Endothelial cell of umbilical vein (primary cell): Measurements from ENCODE around the gene PLCD1. TPM values are rescaled to one million over a fixed set of nuclear protein-coding genes. Genes with fewer than 3 reads are reported as not detected.

ENCODE experiments used
- BruUV-seq: library from RNA; stranded (reverse); fragments of 400-500 nt; replicated peaks from 2 replicates; lab custom pipeline; 2021; lab: Mats Ljungman, UMichigan
- CTCF ChIA-PET: fragments of 300-600, 350-600 bp; sonication (Branson Sonifier 250); formaldehyde crosslinking; loops from one replicate; lab custom pipeline; 2021; ENCODE audit warnings: antibody characterized with exemption, inconsistent platforms; lab: Charles Lee
- POLR2A ChIA-PET: fragments of 300-600, 350-600 bp; sonication (Branson Sonifier 250); formaldehyde crosslinking; loops from one replicate; lab custom pipeline; 2021; ENCODE audit warnings: antibody characterized with exemption, inconsistent platforms; lab: Charles Lee
- DNase-seq: peaks from one replicate; pipeline ENCODE4 v3.0.0-alpha.2; 2011; ENCODE audit warnings: low read depth, low spot score
- FAIRE-seq: peaks from 2 replicates; lab custom pipeline; 2011; peaks lifted over from hg19 to GRCh38; lab: Jason Lieb, UNC
- H2AFZ ChIP-seq: 2 replicates; pipeline ENCODE4 v1.6.0; 2012; ENCODE audit warnings: low read depth, low read length, control low read depth, inconsistent platforms
- H3K27ac ChIP-seq: 2 replicates; pipeline ENCODE4 v1.5.1; 2011; ENCODE audit warnings: low read depth, mild to moderate bottlenecking, control low read depth, low read length, moderate library complexity; ENCODE audit not compliant: insufficient read depth
- H3K27me3 ChIP-seq, 2 experiments: 2 replicates each; pipeline versions ENCODE4 v1.6.0 to v1.6.1; 2011; ENCODE audit warnings: low read length in 2 of 2, mixed read lengths in 1 of 2; ENCODE audit not compliant: control insufficient read depth in 2 of 2, insufficient read depth in 2 of 2
- H3K36me3 ChIP-seq, 2 experiments: 2 replicates in 1 of 2; 3 replicates in 1 of 2; pipeline ENCODE4 v1.5.1; 2011; ENCODE audit warnings: low read length in 2 of 2, mild to moderate bottlenecking in 1 of 2, moderate library complexity in 1 of 2; ENCODE audit not compliant: control insufficient read depth in 2 of 2, insufficient read depth in 2 of 2; ENCODE audit errors: extremely low read depth in 1 of 2
- H3K4me1 ChIP-seq: 3 replicates; pipeline ENCODE4 v1.5.1; 2011; ENCODE audit warnings: mild to moderate bottlenecking, low read length; ENCODE audit not compliant: control insufficient read depth, insufficient read depth; ENCODE audit errors: extremely low read depth
- H3K4me2 ChIP-seq: 2 replicates; pipeline ENCODE4 v1.6.1; 2011; ENCODE audit warnings: low read length, control low read depth, mixed read lengths; ENCODE audit not compliant: insufficient read depth
- H3K4me3 ChIP-seq, 3 experiments: fragments of 200-600 bp in 1 of 3; sonication (generic), shearing (Covaris generic) in 1 of 3; replicated peaks in 1 of 3; 2 replicates each; pipeline ENCODE4 v1.5.1; 2011 to 2016; ENCODE audit warnings: control low read depth in 3 of 3, low read length in 3 of 3, mild to moderate bottlenecking in 2 of 3, inconsistent platforms in 1 of 3, low read depth in 1 of 3, moderate library complexity in 1 of 3; ENCODE audit not compliant: insufficient read depth in 1 of 3
- H3K79me2 ChIP-seq: 2 replicates; pipeline ENCODE4 v1.6.0; 2012; ENCODE audit warnings: low read length, inconsistent platforms; ENCODE audit not compliant: control insufficient read depth, insufficient read depth
- H3K9ac ChIP-seq: replicated peaks from 2 replicates; pipeline ENCODE3; 2011; ENCODE audit warnings: low read length, control low read depth; ENCODE audit not compliant: insufficient read depth; ENCODE audit errors: extremely low read depth
- H3K9me1 ChIP-seq: replicated peaks from 3 replicates; pipeline ENCODE4 v1.6.0; 2011; ENCODE audit warnings: mild to moderate bottlenecking, low read length; ENCODE audit not compliant: control insufficient read depth, insufficient read depth; ENCODE audit errors: extremely low read depth
- H3K9me3 ChIP-seq: replicated peaks from 2 replicates; pipeline ENCODE4 v1.5.1; 2012; ENCODE audit warnings: low read length, inconsistent platforms; ENCODE audit not compliant: control insufficient read depth, insufficient read depth
- H4K20me1 ChIP-seq: replicated peaks from 2 replicates; pipeline ENCODE3; 2011; ENCODE audit warnings: mild to moderate bottlenecking, low read length; ENCODE audit not compliant: control insufficient read depth, insufficient read depth; ENCODE audit errors: extremely low read depth
- EZH2 ChIP-seq: IDR thresholded peaks from 2 replicates; pipeline ENCODE4 v1.6.1; 2012; ENCODE audit warnings: borderline replicate concordance, low read depth, mild to moderate bottlenecking, moderate library complexity, low read length, inconsistent platforms; ENCODE audit not compliant: severe bottlenecking
- FOS ChIP-seq: IDR thresholded peaks from 2 replicates; pipeline ENCODE4 v1.6.1; 2011; ENCODE audit warnings: mild to moderate bottlenecking, low read length, moderate library complexity, borderline replicate concordance; ENCODE audit not compliant: insufficient read depth
- JUN ChIP-seq: IDR thresholded peaks from 2 replicates; pipeline ENCODE4 v1.6.1; 2011; ENCODE audit warnings: borderline replicate concordance, low read depth; ENCODE audit not compliant: insufficient read length, insufficient read depth
- MYC ChIP-seq: IDR thresholded peaks from one replicate; pipeline ENCODE4 v1.6.1; 2011; ENCODE audit warnings: mild to moderate bottlenecking, low read depth, low read length
- POLR2A ChIP-seq: IDR thresholded peaks from 2 replicates; pipeline ENCODE4 v1.6.1; 2012; ENCODE audit warnings: low read depth, mild to moderate bottlenecking, control low read depth, low read length
- POLR2AphosphoS5 ChIP-seq: IDR thresholded peaks from 2 replicates; pipeline ENCODE4 v1.6.1; 2012; ENCODE audit warnings: low read depth, mild to moderate bottlenecking, control low read depth, low read length, moderate library complexity; ENCODE audit not compliant: insufficient read depth
- dilution Hi-C: fragments of 300-500 bp; cut with MboI; formaldehyde crosslinking; loops from one replicate; pipeline ENCODE4 v1.15.0; 2019; ENCODE audit warnings: low sequenced_read_pairs; ENCODE audit not compliant: extremely low pct_ligation_motif_present
- intact Hi-C: fragments of 100-400 bp; cut with micrococcal nuclease; formaldehyde crosslinking; loops from one replicate; pipeline ENCODE4 v1.10.0; 2022
- polyA plus RNA-seq, 4 experiments: library from polyadenylated mRNA; depleted of rRNA in 3 of 4; stranded (reverse) in 3 of 4; unstranded in 1 of 4; fragments of >200 nt; gene quantifications; 2 replicates each; pipeline versions ENCODE4 v1.2.1 to v1.2.3, GENCODE V29; 2011 to 2012; ENCODE audit warnings: missing spikeins in 1 of 4
- total RNA-seq: library from RNA; stranded (reverse); gene quantifications from 2 replicates; pipeline ENCODE4 v1.2.3, GENCODE V29; 2021
- TF ChIP-seq, protein P1 (sequence below): IDR thresholded peaks from 2 replicates; pipeline ENCODE4 v1.6.1; 2011; ENCODE audit not compliant: insufficient read depth, insufficient read length
- TF ChIP-seq, protein P2 (sequence below), 2 donors: IDR thresholded peaks; 1 replicate in 1 of 2; 2 replicates in 1 of 2; pipeline ENCODE4 v1.5.1; 2011; ENCODE audit warnings: low read length in 2 of 2, mild to moderate bottlenecking in 2 of 2, moderate library complexity in 2 of 2, control low read depth in 1 of 2, inconsistent platforms in 1 of 2, low read depth in 1 of 2; ENCODE audit not compliant: insufficient read depth in 1 of 2; ENCODE audit errors: extremely low read depth in 1 of 2

Gene PLCD1
- total and polyA plus RNA-seq, 2 donors (not counting 3 experiments of a cell fraction or from before 2014, with no cell fraction given) = 12.6 to 15.3 TPM

DNA sequence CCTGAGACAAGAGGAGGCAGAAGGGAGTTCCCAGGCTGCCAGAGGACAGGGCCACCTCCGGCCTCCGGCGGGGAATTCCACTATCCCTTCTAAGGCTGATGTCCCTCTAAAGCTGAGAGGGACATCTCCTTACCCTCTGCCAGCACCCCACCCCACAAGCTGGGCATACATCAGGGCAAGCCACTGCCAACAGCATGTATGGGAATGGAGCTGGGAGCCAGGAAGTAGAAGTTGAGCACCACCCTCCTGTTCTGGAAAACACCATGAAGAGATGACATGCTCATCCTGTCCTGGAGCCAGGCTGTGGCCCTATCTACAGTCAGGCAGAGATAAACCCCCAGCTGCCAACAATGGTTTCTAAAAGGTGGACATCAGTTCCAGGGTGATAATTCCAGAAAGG lies 7.1 kb downstream of the PLCD1 start:
- Histone ChIP-seq H3K9ac (no peak overlapping the region), H3K27ac (no peak overlapping the region), H3K79me2 (no peaks in the 10 kb centered on the region), H4K20me1 (no peaks in the 10 kb centered on the region), H3K36me3 (peaks cover 0 to 2% of the 10 kb centered on the region in 2 experiments), H3K4me3 (no peak overlapping the region), H3K27me3 (no peaks in the 10 kb centered on the region), H3K9me3 (no peaks in the 10 kb centered on the region), H3K4me2 (no peak overlapping the region), H3K4me1 (peaks cover 10% of the 10 kb centered on the region), H2AFZ (no peak overlapping the region), H3K9me1 (no peaks in the 10 kb centered on the region)
- CTCF ChIA-PET = interaction anchor here (0.8 to 1.1 kb wide), 2 partner anchors 19 to 25 kb away, joined by 4 to 5 read pairs; no protein-coding TSS in a partner anchor
- TF ChIP-seq POLR2AphosphoS5 (no peak), POLR2A (no peak), EZH2 (no peak), JUN (no peak), MYC (no peak), FOS (no peak)
- TF ChIP-seq, protein P1, sequence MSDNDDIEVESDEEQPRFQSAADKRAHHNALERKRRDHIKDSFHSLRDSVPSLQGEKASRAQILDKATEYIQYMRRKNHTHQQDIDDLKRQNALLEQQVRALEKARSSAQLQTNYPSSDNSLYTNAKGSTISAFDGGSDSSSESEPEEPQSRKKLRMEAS = no peak
- TF ChIP-seq, protein P2, sequence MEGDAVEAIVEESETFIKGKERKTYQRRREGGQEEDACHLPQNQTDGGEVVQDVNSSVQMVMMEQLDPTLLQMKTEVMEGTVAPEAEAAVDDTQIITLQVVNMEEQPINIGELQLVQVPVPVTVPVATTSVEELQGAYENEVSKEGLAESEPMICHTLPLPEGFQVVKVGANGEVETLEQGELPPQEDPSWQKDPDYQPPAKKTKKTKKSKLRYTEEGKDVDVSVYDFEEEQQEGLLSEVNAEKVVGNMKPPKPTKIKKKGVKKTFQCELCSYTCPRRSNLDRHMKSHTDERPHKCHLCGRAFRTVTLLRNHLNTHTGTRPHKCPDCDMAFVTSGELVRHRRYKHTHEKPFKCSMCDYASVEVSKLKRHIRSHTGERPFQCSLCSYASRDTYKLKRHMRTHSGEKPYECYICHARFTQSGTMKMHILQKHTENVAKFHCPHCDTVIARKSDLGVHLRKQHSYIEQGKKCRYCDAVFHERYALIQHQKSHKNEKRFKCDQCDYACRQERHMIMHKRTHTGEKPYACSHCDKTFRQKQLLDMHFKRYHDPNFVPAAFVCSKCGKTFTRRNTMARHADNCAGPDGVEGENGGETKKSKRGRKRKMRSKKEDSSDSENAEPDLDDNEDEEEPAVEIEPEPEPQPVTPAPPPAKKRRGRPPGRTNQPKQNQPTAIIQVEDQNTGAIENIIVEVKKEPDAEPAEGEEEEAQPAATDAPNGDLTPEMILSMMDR (IDR thresholded peaks at IDR 0.05; ENCODE audit: extremely low read depth in 1 of 2, insufficient read depth in 1 of 2, low read depth in 1 of 2, low read length in 2 of 2) = no peak
- intact Hi-C loops = no loop called here
- DNase-seq (no peak), FAIRE-seq (no peak)
- POLR2A ChIA-PET = no interaction called here
- dilution Hi-C loops = no loop called here
- no TSS peak for BruUV-seq
